GM12878 (cell line): ENCODE results near the gene TSGA10. TPM values are rescaled to one million over a fixed set of nuclear protein-coding genes. Genes with fewer than 3 reads are reported as not detected.

ENCODE experiments used
- ASH2L ChIP-seq: fragments of 300-600, 200-600 bp; sonication (generic); IDR thresholded peaks from 2 replicates; pipeline ENCODE4 v1.6.1; 2017; ENCODE audit warnings: low read depth, mild to moderate bottlenecking, borderline replicate concordance
- BACH1 ChIP-seq: fragments of 450-650 bp; IDR thresholded peaks from 2 replicates; pipeline ENCODE4 v1.6.1; 2017; ENCODE audit warnings: mild to moderate bottlenecking, borderline replicate concordance
- BCL11A ChIP-seq: IDR thresholded peaks from 2 replicates; pipeline ENCODE4 v1.6.1; 2011; ENCODE audit warnings: low read depth, low read length
- BRCA1 ChIP-seq: IDR thresholded peaks from 2 replicates; pipeline ENCODE4 v1.6.1; 2011; ENCODE audit warnings: low read depth, low read length, improper control_type of control experiment
- EP300 ChIP-seq, 2 experiments: fragments of 150-350 bp in 1 of 2; IDR thresholded peaks; 2 replicates each; pipeline ENCODE4 v1.6.1; 2011 to 2012; ENCODE audit warnings: low read depth in 2 of 2, low read length in 2 of 2, borderline replicate concordance in 1 of 2, improper control_type of control experiment in 1 of 2, inconsistent platforms in 1 of 2; ENCODE audit not compliant: control insufficient read depth in 1 of 2
- ESRRA ChIP-seq: IDR thresholded peaks from 2 replicates; pipeline ENCODE4 v1.6.1; 2012; ENCODE audit warnings: mild to moderate bottlenecking, low read length, improper control_type of control experiment
- ETV6 ChIP-seq, 2 experiments: fragments of 450-650 bp in 1 of 2; IDR thresholded peaks in 1 of 2; conservative IDR thresholded peaks in 1 of 2; 2 replicates each; pipeline ENCODE4 v1.6.1; 2014; ENCODE audit warnings: antibody characterized with exemption in 1 of 2, borderline replicate concordance in 1 of 2, low read depth in 1 of 2, mild to moderate bottlenecking in 1 of 2, moderate library complexity in 1 of 2
- IRF4 ChIP-seq: IDR thresholded peaks from 2 replicates; pipeline ENCODE4 v1.6.1; 2011; ENCODE audit warnings: low read depth, low read length
- JUNB ChIP-seq: IDR thresholded peaks from 2 replicates; pipeline ENCODE4 v1.6.1; 2016; ENCODE audit warnings: antibody characterized with exemption, mild to moderate bottlenecking
- MTA2 ChIP-seq: fragments of 450-650 bp; IDR thresholded peaks from 2 replicates; pipeline ENCODE4 v1.6.1; 2016; ENCODE audit warnings: low read depth, mild to moderate bottlenecking, moderate library complexity
- NR2F1 ChIP-seq: fragments of 450-650 bp; conservative IDR thresholded peaks from 2 replicates; pipeline ENCODE4 v1.6.1; 2017; ENCODE audit warnings: mild to moderate bottlenecking
- PAX8 ChIP-seq: fragments of 450-650 bp; IDR thresholded peaks from 2 replicates; pipeline ENCODE4 v1.6.1; 2017; ENCODE audit warnings: mild to moderate bottlenecking, moderate library complexity
- RB1 ChIP-seq: fragments of 450-650 bp; formaldehyde crosslinking; IDR thresholded peaks from 2 replicates; pipeline ENCODE4 v1.6.1; 2017; ENCODE audit warnings: mild to moderate bottlenecking, borderline replicate concordance
- RELA ChIP-seq: fragments of 450-650 bp; IDR thresholded peaks from 2 replicates; pipeline ENCODE4 v1.8.0; 2014; ENCODE audit warnings: borderline replicate concordance; ENCODE audit not compliant: partially characterized antibody
- SMAD5 ChIP-seq: IDR thresholded peaks from 2 replicates; pipeline ENCODE4 v1.6.1; 2016; ENCODE audit warnings: antibody characterized with exemption, low read depth
- SMC3 ChIP-seq: IDR thresholded peaks from 2 replicates; pipeline ENCODE4 v1.6.1; 2011; ENCODE audit warnings: low read length, improper control_type of control experiment, borderline replicate concordance
- SP1 ChIP-seq: IDR thresholded peaks from one replicate; pipeline ENCODE4 v1.6.1; 2011; ENCODE audit warnings: low read depth, low read length
- TARDBP ChIP-seq: IDR thresholded peaks from 2 replicates; pipeline ENCODE4 v1.6.1; 2016; ENCODE audit warnings: borderline replicate concordance
- WRNIP1 ChIP-seq: IDR thresholded peaks from 2 replicates; pipeline ENCODE4 v1.6.1; 2011; ENCODE audit warnings: low read depth, low read length, improper control_type of control experiment, borderline replicate concordance
- polyA plus RNA-seq, 11 experiments: library from polyadenylated mRNA; depleted of rRNA in 4 of 11; unstranded in 6 of 11; stranded (reverse) in 5 of 11; fragments of >200 nt; fragmentation: Nextera tagmentation in 4 of 11; fragmentation: Illumina TruSeq in 1 of 11; extraction: Ambion mirVana in 4 of 11; extraction: Trizol in 1 of 11; gene quantifications; 1 replicate in 1 of 11; 2 replicates in 10 of 11; pipeline versions ENCODE4 v1.2.1 to v1.2.3, GENCODE V29; 2011 to 2016; ENCODE audit warnings: inconsistent platforms in 2 of 11, missing spikeins in 2 of 11, low read depth in 1 of 11
- total RNA-seq, 4 experiments: library from RNA; depleted of rRNA in 3 of 4; stranded (reverse); fragments of >200 nt in 3 of 4; fragmentation: Illumina TruSeq in 1 of 4; extraction: Trizol in 1 of 4; gene quantifications; 2 replicates each; pipeline versions ENCODE4 v1.2.1 to v1.2.3, GENCODE V29; 2013 to 2021
- TF ChIP-seq, protein P1 (sequence below): fragments of 450-650 bp; IDR thresholded peaks from 2 replicates; pipeline ENCODE4 v1.6.1; 2014; ENCODE audit warnings: mild to moderate bottlenecking
- TF ChIP-seq, protein P2 (sequence below): fragments of 450-650 bp; formaldehyde crosslinking; IDR thresholded peaks from 2 replicates; pipeline ENCODE4 v1.4.0; 2022; ENCODE audit warnings: mild to moderate bottlenecking, moderate library complexity
- TF ChIP-seq, protein P3 (sequence below): IDR thresholded peaks from 2 replicates; pipeline ENCODE4 v1.6.1; 2012; ENCODE audit warnings: low read length, inconsistent platforms
- TF ChIP-seq, protein P4 (sequence below): fragments of 450-650 bp; IDR thresholded peaks from 2 replicates; pipeline ENCODE4 v1.6.1; 2016; ENCODE audit warnings: mild to moderate bottlenecking, moderate library complexity, borderline replicate concordance

Gene TSGA10
- total and polyA plus RNA-seq, 10 of the 15 experiments (the other 5 are each of a cell fraction or from before 2014, with no cell fraction given), result 5.3 to 13.5 (median 8.6) TPM

DNA sequence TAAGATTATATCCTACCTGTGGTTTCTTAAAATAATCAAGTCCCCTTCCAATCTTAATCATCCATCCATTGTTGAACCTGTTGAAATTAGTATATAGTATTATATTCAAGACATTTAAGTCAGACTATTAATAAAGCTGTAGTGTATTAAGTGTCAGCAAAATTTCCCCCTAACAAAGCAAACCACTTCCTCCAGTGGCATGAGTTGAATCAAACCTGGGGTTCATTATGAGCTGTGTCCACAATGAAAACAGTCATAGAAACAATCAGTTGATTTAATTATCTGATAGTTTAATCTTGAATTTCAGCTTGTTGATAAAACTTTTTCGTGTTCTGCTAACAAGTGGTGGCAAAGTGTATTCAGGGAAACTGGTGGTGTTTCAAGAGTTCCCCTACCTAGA is 14.8 kb upstream of the TSGA10 start (continued):
- TF ChIP-seq, protein P1, sequence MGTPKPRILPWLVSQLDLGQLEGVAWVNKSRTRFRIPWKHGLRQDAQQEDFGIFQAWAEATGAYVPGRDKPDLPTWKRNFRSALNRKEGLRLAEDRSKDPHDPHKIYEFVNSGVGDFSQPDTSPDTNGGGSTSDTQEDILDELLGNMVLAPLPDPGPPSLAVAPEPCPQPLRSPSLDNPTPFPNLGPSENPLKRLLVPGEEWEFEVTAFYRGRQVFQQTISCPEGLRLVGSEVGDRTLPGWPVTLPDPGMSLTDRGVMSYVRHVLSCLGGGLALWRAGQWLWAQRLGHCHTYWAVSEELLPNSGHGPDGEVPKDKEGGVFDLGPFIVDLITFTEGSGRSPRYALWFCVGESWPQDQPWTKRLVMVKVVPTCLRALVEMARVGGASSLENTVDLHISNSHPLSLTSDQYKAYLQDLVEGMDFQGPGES, result no peak
- TF ChIP-seq ETV6 (conservative IDR thresholded peaks at IDR 0.05 in 1 of 2, IDR thresholded peaks at IDR 0.05 in 1 of 2; ENCODE audit: borderline replicate concordance in 1 of 2, low read depth in 1 of 2), result peak in 1 of 2 experiments; percentile 40; a peak in 1 of 4 replicates
- no peak for TF ChIP-seq PAX8
- no peak for TF ChIP-seq ESRRA
- no peak for TF ChIP-seq SMAD5
- no peak for TF ChIP-seq WRNIP1
- TF ChIP-seq BACH1, result no peak
- TF ChIP-seq, protein P2, sequence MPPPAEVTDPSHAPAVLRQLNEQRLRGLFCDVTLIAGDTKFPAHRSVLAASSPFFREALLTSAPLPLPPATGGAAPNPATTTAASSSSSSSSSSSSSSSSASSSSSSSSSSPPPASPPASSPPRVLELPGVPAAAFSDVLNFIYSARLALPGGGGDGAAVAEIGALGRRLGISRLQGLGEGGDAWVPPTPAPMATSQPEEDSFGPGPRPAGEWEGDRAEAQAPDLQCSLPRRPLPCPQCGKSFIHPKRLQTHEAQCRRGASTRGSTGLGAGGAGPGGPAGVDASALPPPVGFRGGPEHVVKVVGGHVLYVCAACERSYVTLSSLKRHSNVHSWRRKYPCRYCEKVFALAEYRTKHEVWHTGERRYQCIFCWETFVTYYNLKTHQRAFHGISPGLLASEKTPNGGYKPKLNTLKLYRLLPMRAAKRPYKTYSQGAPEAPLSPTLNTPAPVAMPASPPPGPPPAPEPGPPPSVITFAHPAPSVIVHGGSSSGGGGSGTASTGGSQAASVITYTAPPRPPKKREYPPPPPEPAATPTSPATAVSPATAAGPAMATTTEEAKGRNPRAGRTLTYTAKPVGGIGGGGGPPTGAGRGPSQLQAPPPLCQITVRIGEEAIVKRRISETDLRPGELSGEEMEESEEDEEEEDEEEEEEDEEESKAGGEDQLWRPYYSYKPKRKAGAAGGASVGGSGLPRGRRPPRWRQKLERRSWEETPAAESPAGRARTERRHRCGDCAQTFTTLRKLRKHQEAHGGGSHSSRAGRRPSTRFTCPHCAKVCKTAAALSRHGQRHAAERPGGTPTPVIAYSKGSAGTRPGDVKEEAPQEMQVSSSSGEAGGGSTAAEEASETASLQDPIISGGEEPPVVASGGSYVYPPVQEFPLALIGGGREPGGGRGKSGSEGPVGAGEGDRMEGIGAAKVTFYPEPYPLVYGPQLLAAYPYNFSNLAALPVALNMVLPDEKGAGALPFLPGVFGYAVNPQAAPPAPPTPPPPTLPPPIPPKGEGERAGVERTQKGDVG (CRISPR knock-in tag), result no peak
- TF ChIP-seq IRF4, result peak; percentile 68; the same call in 1 of the 2 replicates
- TF ChIP-seq BRCA1, result no peak
- TF ChIP-seq, protein P3, sequence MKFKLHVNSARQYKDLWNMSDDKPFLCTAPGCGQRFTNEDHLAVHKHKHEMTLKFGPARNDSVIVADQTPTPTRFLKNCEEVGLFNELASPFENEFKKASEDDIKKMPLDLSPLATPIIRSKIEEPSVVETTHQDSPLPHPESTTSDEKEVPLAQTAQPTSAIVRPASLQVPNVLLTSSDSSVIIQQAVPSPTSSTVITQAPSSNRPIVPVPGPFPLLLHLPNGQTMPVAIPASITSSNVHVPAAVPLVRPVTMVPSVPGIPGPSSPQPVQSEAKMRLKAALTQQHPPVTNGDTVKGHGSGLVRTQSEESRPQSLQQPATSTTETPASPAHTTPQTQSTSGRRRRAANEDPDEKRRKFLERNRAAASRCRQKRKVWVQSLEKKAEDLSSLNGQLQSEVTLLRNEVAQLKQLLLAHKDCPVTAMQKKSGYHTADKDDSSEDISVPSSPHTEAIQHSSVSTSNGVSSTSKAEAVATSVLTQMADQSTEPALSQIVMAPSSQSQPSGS, result 0 out of 2 replicates have a peak, but pooled peaks have one; percentile 39
- TF ChIP-seq ASH2L, result no peak
- peak; percentile 77 for TF ChIP-seq BCL11A
- peak; percentile 84 for TF ChIP-seq JUNB
- peak; percentile 86 for TF ChIP-seq MTA2
- TF ChIP-seq TARDBP, result no peak
- TF ChIP-seq, protein P4, sequence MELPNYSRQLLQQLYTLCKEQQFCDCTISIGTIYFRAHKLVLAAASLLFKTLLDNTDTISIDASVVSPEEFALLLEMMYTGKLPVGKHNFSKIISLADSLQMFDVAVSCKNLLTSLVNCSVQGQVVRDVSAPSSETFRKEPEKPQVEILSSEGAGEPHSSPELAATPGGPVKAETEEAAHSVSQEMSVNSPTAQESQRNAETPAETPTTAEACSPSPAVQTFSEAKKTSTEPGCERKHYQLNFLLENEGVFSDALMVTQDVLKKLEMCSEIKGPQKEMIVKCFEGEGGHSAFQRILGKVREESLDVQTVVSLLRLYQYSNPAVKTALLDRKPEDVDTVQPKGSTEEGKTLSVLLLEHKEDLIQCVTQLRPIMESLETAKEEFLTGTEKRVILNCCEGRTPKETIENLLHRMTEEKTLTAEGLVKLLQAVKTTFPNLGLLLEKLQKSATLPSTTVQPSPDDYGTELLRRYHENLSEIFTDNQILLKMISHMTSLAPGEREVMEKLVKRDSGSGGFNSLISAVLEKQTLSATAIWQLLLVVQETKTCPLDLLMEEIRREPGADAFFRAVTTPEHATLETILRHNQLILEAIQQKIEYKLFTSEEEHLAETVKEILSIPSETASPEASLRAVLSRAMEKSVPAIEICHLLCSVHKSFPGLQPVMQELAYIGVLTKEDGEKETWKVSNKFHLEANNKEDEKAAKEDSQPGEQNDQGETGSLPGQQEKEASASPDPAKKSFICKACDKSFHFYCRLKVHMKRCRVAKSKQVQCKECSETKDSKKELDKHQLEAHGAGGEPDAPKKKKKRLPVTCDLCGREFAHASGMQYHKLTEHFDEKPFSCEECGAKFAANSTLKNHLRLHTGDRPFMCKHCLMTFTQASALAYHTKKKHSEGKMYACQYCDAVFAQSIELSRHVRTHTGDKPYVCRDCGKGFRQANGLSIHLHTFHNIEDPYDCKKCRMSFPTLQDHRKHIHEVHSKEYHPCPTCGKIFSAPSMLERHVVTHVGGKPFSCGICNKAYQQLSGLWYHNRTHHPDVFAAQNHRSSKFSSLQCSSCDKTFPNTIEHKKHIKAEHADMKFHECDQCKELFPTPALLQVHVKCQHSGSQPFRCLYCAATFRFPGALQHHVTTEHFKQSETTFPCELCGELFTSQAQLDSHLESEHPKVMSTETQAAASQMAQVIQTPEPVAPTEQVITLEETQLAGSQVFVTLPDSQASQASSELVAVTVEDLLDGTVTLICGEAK, result peak; percentile 23; the same call in 1 of the 2 replicates
- no peak for TF ChIP-seq RB1
- TF ChIP-seq NR2F1, result peak; percentile 36; the same call in 1 of the 2 replicates
- no peak for TF ChIP-seq SP1
- no peak for TF ChIP-seq EP300 (IDR thresholded peaks at IDR 0.05; ENCODE audit: borderline replicate concordance in 1 of 2, control insufficient read depth in 1 of 2, low read depth in 2 of 2, low read length in 2 of 2)
- TF ChIP-seq SMC3, result no peak
- no peak for TF ChIP-seq RELA
